ENCODE measurements around the gene CDAN1.

Gene CDAN1

DNA sequence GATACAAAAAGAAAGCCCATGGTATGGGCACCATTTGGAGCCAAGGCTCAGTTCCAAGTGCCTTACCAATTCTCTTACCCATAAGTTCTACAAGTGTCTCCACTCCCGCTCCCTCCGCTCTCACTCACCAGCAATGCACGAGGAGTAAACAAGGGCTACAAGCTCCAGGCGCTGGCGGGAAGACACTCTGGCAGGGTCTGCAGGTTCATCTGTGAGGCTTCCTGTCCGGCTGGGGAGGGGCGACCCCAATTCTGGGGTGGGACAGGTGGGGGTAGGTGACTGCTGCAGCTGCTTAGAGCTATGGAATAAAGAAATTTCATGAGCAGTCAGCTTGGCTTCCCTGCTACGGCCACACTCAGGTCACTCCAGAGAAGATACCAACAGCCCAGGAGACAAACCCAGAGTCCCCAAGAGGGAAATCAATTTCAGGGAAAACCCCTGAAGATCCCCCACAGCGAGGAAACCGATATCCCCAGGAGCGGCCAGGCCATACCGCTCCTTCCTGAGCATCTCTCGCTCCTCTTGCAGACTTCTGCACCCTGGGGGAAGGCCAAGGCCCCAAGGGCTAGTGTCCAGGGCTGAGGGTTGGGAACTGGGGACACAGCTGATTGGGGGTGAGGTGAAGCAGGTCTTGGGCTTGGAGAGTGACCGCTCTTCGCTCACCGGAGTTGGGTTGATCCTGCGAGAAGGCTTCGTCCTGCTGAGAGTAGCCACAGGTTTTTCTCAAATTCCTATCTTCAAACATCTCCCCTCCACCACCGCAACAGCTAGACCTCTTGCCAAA lies 1.4 kb downstream of the CDAN1 start:
- no peak for DNase-seq (ENCODE audit: low read depth in 2 of 2)

DNA sequence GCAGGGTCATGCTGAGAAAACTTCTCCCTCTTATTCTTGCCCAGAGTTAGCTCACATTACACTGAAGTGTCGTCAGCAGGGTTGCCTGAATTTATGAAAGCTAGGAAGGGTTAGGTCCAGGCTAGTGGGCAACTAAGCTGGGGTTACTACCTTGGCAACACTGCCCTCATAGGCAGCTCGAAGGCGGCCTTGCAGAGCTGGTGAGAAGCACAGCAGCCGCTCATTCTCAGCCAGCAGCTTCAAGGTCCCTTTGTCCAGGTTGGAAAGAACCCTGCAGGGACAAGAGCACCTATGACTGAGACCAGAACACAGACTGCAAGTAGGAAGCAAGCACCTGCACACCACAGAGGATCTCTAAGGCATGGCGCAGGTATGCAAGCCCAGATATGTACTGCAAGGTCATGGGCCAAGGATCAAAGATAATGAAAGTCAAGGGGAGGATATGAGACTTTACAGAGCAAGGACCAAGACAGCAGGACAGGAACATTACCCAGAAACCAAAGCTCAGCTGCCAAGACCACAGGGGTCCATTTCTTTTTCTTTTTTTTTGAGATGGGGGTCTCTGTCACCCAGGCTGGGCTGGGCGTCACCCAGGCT lies 2.8 kb downstream of the CDAN1 start:
- DNase-seq (ENCODE audit: low read depth in 2 of 2), result no peak

DNA sequence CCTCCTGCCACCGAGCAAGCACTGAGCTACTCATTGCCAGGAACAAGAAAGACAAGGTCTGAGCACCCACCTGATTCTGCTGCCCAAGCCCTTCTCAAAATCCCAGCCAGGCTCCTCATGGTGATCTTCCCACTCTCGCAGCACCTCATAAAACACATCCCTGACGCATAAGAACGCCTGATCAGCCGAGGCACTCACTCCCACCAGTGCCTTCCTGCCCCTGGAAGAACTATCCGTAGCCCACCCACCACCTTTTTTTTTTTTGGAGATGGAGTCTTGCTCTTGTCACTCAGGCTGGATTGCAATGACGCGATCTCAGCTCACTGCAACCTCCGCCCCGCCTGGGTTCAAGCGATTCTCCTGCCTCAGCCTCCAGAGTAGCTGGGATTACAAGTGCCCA lies 3.9 kb downstream of the CDAN1 start:
- no peak for DNase-seq (ENCODE audit: low read depth in 2 of 2)

DNA sequence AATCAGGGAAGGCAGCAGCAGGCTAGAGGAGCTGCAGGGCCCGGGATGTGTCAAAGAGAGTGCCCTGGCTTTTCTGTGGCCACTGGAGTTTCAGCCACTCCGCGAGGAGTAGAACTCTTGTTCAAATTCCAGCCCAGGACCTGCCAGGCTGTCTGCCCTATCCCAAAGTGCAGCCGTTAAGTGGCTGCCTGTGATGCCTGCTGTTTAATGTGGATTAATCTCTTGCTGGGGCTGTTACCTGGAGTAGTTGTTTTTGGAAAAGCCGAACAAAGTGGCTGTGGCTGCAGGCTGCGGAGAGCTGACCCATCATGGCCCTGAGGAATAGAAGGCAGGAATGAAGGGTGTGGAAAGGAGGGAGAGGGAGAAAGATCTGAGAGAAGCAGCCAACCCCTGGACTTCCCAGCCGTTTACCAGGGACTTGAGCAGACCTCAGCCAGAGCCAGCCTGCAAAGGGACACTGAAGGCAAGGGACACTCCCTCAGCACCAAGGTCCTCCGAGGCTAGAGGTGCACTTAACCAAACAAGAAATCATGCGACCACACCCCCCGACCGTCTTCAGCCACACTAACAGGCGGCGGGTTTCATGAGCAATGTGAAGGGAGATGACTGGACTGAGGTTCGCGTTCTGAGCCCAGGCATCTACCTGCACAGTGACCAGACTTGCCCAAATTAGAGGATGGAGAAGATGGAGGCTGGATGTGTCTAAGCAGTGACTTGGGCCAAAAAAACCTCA lies 4.7 kb downstream of the CDAN1 start:
- DNase-seq (ENCODE audit: low read depth in 2 of 2), result no peak

DNA sequence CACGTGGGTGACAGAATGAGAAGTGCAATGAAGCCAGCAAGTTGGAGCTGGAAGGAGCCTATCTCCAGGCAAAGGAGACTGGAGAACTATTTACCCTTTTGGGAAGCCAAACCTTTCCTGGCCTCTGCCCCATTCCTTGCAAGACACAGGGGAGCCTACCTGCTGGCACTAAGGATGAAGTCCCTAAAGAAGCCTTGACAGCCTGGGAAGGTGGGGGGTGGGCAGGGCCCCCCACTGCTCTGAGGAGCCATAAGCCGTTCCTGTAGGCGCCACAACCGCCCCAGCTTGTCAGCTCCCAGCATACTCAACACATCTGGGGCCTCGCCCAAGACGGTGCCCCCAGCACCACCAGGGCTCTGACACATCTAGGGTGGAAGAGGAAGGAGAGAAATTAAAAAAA lies 5.5 kb downstream of the CDAN1 start:
- no peak for DNase-seq (ENCODE audit: low read depth in 2 of 2)

DNA sequence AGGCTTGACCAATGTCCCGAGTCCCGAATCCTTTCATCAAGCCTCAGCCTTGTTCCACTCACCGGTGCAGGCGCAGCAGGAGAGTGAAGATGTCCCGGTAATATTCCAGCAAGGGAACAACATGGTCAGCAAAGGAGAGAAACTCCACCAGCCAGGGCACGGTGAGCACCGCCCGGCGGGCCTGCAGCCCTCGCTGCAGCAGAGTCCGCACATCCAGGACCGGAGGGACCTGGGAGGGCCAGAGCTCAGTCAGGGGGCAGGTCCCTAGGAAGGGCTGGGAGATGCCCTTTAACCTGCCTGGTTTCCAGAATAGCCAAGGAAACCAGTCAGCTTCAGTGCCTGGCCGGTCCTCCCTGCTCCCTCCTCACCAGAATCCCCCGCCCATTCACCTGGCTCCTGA lies 6.4 kb downstream of the CDAN1 start:
- DNase-seq (ENCODE audit: low read depth in 2 of 2), result no peak

DNA sequence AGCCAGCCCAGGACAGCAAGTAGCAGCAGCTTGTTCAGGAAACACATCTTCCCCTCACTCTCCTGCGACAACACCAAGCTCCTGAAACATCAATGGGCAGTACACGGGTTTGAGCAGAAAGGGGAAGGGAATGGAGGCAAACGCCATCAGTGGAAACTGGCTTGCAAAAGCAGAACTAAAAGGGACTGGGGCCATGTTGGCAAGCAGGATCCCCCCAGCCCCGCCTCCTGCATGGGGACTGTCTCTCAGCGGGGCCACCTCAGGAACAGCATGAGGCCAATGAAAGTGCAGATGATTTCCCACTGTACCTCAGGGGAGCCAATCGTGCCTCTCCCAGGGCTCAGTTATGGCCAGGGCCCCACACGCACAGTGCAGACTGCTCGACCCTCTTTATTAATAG lies 6.8 kb downstream of the CDAN1 start:
- DNase-seq (ENCODE audit: low read depth in 2 of 2), result no peak

DNA sequence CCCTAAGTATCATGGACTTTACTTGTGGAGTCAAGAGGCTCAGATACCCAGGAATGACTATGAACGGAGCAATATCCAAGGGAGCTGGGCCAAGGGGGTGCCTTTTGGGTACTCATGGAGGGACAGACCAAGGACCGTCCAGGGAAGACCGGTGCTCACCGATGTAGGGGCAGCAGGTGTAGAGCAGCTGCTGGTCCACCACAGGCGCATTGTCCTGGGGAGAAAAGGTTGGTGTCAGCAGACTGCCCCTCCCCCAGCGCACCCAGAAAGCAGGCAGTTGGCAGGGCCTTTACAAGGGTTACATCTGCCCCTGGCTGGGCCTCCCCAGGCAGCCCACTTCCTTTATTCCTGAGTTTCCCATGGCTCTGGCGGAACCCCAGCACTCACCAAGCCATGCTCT lies 7.5 kb downstream of the CDAN1 start:
- no peak for DNase-seq (ENCODE audit: low read depth in 2 of 2)

DNA sequence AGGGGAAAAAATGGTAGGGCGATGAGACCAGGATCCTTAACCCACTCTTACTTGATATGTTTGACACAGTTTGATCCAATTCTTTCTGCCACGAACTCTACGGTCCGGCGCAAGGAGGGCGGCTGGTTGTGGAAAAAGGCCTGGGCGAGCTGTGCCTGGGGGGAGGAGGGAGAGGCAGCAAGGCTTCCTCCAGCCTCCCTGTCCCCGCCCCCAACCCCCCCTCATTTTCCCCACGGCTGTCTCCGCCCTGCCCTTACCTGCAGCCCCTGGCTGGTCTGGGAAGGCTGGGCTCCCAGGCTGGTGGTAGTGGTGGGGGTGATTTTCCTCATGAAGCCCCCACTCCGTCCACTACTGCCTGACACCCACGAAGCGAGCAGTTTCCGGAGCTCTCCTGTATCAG lies 8.0 kb downstream of the CDAN1 start:
- DNase-seq (ENCODE audit: low read depth in 2 of 2), result no peak

DNA sequence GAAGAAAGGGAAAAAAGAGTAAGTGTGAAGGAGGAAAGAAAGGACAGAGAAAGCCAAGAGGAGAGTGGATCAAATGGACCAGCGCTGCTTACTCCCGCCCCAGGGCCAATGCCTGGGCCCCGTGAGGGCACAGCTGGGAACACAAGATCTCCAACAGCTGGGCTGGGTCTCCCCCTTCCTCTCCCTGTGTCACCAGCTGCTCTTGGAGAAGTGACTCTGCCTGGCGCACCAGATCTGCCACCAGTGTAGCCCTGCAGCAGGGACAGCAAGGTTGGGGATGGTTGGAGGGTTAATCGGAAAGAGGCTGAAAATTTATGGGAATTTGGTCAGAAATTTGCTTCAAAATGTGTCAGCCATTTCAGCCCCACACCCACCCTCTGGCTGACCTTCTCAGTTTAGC lies 8.4 kb downstream of the CDAN1 start:
- no peak for DNase-seq (ENCODE audit: low read depth in 2 of 2)

DNA sequence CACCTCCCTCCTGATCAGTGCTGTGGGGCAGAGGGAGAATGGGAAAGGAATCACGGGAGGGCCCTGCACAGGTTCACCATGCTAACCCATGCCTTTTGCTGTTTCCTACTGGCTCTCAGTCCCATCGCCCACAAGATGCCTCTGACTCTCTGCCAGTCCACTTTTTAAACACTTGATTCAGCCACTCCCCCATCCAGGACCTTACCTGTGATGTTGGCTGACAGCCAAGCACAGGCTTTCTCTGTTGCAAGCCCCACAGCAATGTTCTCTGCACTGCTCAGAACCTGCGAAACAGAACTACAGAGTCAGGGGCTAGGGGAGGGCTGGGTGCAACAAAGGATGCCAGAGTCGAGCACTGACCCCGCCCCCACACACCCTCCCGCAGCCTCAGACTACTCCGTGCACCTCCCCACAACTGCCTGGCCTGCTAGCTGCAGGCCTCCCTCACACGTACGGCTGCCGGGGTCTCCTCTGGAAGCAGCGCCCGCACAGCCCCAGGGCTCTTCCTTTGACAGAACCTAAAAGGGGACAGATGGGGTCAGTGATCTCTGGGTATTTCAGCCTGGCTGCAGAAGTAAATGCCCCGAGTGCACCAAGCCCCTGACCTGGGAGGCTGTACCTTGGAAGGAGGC lies 9.1 kb downstream of the CDAN1 start:
- no peak for DNase-seq (ENCODE audit: low read depth in 2 of 2)

DNA sequence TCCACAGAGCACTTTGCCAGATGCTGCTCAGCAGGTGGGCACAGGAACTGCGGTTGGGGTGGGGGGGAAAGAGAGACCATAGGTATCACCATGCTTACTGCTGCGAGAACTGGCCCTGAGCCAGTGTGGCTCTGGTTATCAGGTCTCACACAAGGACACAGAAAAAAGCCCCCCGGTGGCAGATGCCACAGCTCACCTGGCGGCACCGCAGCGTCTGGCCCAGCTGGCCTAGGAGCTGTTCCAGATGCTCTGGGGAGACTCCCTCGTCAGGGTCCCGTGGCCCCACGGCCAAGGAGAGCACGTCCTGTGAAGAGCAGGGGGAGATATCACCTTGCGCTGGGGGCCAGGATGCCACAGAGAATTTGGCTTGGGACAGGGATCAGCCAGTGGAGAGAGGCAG lies 10.8 kb downstream of the CDAN1 start:
- no peak for DNase-seq (ENCODE audit: low read depth in 2 of 2)

DNA sequence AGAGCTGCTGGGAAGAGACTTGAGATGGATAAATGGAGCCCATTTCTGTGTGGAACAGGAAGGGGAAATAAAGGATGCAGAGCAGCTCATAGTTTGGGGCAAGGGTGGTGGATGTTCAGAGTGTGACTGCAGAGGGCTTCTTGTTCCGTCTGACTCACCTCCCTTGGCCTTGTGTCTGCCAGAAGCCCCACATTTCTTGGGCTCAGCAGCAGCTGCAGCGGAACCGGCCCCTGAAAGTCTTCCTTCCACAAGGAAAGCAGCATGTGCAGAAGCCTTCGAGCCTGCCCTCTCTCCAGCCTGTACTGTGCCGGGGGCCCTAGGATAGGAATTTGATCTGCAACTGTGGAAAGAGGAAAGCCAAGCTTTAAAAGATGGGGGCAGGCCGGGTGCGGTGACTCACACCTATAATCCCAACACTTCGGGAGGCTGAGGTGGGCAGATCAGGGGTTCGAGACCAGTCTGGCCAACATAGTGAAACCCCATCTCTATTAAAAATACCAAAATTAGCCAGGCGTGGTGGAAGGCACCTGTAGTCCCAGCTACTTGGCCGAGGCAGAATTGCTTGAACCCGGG lies 11.5 kb downstream of the CDAN1 start:
- DNase-seq (ENCODE audit: low read depth in 2 of 2), result no peak

DNA sequence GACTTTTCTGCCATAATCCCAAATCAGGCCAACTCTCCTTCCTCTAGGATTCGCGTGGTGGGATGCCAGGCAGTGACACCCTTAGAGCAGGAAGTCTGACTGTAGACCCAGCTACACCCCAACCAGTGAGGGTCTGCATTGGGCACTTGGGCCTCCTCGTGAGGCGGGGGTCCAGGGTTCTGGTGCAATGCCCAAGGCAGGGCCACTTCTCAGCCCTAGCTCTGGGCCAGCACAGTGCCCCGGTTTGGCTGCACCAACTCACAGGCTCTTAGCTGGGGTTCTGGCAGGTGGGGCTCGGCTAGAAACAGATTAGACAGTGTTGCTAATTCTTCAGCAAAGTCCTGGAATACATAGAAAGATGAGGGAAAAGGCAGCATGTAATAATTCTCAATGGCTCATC lies 12.7 kb downstream of the CDAN1 start:
- DNase-seq (ENCODE audit: low read depth in 2 of 2), result no peak

DNA sequence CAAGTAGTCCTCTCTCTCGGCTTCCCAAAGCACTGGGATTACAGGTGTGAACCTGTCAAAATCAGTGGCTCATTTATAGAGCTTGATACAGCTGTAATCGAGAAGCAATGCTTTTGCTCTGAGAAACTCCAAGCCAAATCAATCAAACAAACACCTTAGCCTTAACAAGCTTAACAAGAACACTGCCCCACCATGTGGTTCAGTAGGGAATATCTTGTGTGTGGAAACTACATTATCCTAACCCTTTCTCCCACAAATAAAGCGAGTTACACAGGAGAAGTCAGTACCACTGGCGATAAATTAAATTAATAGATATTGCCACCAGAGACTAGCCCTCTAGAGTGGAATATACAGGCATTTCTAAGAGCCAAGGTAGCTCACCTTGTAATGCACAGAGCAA lies 13.9 kb downstream of the CDAN1 start:
- no peak for DNase-seq (ENCODE audit: low read depth in 2 of 2)

DNA sequence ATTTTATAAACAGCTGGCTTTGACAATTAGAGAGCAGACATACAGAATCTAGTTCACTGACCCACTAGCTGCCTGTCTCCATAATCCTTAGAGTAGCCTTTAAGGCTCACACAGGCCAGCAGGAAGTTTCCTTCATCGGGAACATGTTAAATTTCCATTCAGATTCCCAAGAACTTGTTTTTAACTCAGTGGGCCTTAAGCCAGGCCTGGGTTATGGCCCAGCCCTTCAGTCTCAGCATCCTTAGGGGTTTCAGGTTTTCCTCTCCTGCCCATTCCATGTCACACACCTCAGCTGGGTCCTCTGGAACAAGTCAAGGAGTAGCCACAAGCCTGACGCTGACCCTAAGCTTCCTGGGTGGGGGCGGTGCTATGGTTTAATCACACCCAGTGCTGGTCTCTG lies 15.0 kb downstream of the CDAN1 start:
- DNase-seq (ENCODE audit: low read depth in 2 of 2), result no peak

DNA sequence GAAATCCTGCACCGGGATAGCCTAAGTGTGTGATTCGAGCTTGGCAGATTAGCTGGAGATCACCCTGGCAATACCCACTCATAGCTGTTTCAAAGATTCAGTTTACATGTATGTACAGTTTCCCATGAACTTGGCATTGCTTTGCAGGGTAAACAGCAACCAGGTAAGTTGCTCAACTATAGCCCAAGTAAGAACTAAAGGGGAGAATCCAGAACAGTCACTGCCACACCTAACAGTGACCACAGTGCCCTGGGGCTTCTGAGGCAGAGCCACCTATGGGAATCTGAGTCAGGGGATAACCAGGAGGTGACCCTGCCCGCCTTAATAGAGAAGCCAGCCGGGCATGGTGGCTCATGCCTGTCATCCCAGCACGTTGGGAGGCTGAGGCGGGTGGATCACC lies 15.9 kb downstream of the CDAN1 start:
- DNase-seq (ENCODE audit: low read depth in 2 of 2), result no peak

DNA sequence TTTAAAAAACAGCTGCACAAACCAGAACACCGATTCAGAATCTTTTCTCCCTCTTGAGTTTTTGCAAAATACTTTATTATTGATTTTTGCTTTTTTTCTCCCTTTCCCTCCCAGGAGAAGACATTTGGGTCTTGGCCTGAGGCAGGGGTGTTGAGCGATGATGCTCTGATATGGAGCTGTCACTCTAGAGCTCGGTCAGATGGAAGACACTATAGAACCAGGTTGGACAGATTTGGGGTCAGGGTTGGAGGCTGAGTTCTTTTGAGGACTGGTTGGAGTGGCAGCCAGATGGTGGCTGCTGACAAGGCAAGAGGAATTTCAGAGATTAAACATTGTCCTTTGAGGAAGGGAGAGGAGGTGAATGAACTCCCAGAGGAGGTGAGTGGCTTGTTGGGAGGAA lies 16.9 kb downstream of the CDAN1 start:
- DNase-seq (ENCODE audit: low read depth in 2 of 2), result no peak

DNA sequence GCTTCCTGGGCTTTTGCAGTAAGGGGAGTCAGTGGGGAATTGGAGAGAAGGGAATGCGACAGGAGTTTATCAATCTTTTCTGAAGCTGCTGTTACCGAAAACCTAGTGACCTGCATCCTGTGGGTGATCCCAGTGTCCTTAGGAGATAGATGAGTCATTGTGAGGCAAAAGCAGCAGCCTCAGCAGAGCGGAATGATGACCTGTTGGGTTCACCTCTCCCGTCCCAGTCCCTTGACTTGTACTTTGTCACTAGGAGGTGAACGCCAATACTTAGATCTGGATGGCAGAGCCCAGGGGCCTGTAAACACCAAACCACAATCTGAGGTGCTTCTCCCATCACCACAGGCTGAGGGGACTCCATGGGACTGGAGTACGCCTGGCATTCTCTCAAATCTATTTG lies 17.9 kb downstream of the CDAN1 start:
- no peak for DNase-seq (ENCODE audit: low read depth in 2 of 2)

DNA sequence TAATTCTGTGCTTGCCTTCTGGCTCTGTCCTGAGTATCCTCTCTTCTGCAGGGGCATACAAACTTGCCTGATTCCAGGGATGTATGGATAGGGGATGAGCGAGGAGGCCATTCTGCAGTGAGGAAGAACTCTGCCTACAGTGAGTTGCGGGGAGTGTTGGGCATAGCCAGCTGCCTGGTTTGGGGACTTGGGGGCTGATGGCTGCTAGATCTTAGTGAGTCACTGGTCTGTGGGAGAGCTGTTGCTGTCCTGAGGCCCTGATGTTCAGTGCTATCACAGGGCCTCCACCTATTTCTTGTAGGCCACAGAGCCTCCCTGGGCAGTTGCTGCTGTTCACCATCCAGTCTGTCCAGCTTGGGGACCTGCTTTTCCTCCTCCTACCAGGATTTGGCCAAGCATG lies 20.3 kb downstream of the CDAN1 start:
- DNase-seq (ENCODE audit: low read depth in 2 of 2), result no peak

DNA sequence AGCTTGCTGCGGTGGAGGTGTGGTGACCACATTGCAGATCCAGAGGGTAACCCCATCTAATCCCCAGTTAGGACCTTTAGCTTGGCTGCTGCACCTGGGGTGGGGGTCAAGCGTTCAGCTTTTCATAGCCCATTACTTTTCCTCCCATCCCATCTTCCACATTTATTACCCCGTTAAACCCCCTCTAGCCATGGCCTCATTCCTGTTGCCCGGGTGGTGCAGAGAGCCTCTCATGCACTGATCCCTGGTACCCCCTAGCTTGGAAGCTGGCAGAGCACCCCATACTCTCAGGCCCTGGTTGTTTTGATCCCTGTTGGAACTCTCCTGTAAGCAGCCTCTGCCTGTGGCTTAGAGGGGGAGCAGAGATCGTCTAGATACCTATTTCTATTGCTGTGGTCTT lies 20.8 kb downstream of the CDAN1 start:
- no peak for DNase-seq (ENCODE audit: low read depth in 2 of 2)

DNA sequence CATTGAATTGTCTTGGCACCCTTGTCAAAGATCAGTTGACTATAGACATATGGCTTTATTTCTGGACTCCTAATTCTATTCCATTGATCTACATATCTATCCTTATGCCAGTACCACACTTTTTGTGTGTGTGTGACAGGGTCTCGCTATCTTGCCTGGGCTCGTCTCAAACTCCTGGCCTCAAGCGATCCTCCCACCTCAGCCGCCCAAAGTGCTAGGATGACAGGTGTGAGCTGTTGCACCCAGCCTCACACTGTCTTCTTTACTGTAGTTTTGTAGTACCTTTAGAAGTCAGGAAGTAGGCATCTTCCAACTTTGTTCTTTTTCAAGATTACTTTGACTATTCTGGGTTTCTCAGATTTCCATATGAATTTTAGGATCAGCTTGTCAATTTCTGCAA lies 24.3 kb downstream of the CDAN1 start:
- DNase-seq (ENCODE audit: low read depth in 2 of 2), result no peak
